Neutrophil (primary cell): Measurements from ENCODE around the gene DOCK9.

Experiments used
- H3K27ac ChIP-seq: fragments of 200-600 bp; sonication (generic); 2 replicates; pipeline ENCODE4 v1.5.1; 2016; ENCODE audit warnings: mild to moderate bottlenecking, moderate library complexity
- H3K27me3 ChIP-seq: fragments of 200-600 bp; sonication (generic); 2 replicates; pipeline ENCODE4 v1.6.0; 2016; ENCODE audit warnings: mild to moderate bottlenecking
- H3K36me3 ChIP-seq: fragments of 200-600 bp; sonication (generic); 2 replicates; pipeline ENCODE4 v1.5.1; 2017
- H3K4me1 ChIP-seq, 2 experiments: fragments of 200-600 bp in 1 of 2; sonication (generic) in 1 of 2; 1 replicate in 1 of 2; 2 replicates in 1 of 2; pipeline versions ENCODE4 v1.5.1 to v1.6.1; 2013 to 2016; ENCODE audit warnings: low read depth in 1 of 2, low read length in 1 of 2, mild to moderate bottlenecking in 1 of 2, moderate library complexity in 1 of 2; ENCODE audit not compliant: control insufficient read depth in 1 of 2, insufficient read depth in 1 of 2
- H3K4me3 ChIP-seq, 2 experiments: fragments of 200-600 bp in 1 of 2; sonication (generic) in 1 of 2; 1 replicate in 1 of 2; 2 replicates in 1 of 2; pipeline ENCODE4 v1.5.1; 2013 to 2016; ENCODE audit warnings: low read depth in 1 of 2, low read length in 1 of 2, mild to moderate bottlenecking in 1 of 2, moderate library complexity in 1 of 2
- H3K9me3 ChIP-seq: fragments of 200-600 bp; sonication (generic); 2 replicates; pipeline ENCODE4 v1.5.1; 2016
- TF ChIP-seq, protein P1 (sequence below): fragments of 200-600 bp; sonication (generic); IDR thresholded peaks from 2 replicates; pipeline ENCODE4 v1.5.1; 2016; ENCODE audit warnings: antibody characterized with exemption

The DOCK9 gene

DNA sequence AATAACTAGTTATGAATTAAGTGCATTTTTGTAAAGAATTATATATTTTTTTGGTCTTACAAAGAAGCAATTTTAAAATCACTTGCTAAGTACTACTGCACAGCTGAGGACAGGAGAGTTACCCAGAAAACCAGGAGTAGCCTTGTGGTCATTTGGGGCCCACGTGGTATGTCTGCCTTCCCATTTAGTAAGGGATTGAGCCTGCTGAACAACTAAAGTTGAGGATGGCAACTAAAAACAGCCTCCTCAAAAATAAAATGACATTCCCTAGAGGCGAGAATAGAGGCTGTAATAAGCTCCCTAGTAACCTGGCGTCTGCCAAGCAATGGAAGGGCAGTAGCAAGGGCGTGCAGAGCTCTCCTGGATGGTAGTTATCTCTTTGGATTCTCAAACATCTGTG is 36.3 kb downstream of the DOCK9 start:
- Histone ChIP-seq H3K27ac (no peak overlapping the region), H3K36me3 (no peaks in the 10 kb centered on the region), H3K4me3 (no peak overlapping the region), H3K27me3 (peaks cover 20% of the 10 kb centered on the region), H3K9me3 (no peaks in the 10 kb centered on the region), H3K4me1 (no peaks in the 10 kb centered on the region)
- TF ChIP-seq, protein P1, sequence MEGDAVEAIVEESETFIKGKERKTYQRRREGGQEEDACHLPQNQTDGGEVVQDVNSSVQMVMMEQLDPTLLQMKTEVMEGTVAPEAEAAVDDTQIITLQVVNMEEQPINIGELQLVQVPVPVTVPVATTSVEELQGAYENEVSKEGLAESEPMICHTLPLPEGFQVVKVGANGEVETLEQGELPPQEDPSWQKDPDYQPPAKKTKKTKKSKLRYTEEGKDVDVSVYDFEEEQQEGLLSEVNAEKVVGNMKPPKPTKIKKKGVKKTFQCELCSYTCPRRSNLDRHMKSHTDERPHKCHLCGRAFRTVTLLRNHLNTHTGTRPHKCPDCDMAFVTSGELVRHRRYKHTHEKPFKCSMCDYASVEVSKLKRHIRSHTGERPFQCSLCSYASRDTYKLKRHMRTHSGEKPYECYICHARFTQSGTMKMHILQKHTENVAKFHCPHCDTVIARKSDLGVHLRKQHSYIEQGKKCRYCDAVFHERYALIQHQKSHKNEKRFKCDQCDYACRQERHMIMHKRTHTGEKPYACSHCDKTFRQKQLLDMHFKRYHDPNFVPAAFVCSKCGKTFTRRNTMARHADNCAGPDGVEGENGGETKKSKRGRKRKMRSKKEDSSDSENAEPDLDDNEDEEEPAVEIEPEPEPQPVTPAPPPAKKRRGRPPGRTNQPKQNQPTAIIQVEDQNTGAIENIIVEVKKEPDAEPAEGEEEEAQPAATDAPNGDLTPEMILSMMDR, result no peak

DNA sequence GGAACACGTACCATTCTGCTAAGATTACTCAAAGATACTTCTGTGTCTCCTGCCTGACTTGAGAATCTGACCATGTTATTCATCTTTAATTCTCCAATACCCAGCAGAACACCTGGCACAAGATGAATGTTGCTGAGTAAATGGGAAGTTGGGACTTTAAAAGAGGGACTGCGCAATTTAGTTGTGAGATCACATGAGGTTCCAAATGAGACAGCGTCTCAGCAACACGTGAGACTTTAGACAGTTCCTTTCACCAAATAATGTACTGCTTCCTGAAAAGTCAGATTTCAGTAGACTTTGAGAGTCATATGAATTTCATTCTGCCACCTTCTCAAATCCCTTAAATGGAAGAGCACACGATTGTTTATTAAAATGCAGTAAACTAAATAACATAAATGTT is 36.7 kb downstream of the DOCK9 start:
- no peak overlapping the region for H3K4me3 ChIP-seq
- H3K4me1 ChIP-seq, result no peaks in the 10 kb centered on the region
- H3K9me3 ChIP-seq, result no peaks in the 10 kb centered on the region
- no peak overlapping the region for H3K27ac ChIP-seq
- TF ChIP-seq, protein P1, result no peak
- H3K27me3 ChIP-seq, result peaks cover 15% of the 10 kb centered on the region
- no peaks in the 10 kb centered on the region for H3K36me3 ChIP-seq

DNA sequence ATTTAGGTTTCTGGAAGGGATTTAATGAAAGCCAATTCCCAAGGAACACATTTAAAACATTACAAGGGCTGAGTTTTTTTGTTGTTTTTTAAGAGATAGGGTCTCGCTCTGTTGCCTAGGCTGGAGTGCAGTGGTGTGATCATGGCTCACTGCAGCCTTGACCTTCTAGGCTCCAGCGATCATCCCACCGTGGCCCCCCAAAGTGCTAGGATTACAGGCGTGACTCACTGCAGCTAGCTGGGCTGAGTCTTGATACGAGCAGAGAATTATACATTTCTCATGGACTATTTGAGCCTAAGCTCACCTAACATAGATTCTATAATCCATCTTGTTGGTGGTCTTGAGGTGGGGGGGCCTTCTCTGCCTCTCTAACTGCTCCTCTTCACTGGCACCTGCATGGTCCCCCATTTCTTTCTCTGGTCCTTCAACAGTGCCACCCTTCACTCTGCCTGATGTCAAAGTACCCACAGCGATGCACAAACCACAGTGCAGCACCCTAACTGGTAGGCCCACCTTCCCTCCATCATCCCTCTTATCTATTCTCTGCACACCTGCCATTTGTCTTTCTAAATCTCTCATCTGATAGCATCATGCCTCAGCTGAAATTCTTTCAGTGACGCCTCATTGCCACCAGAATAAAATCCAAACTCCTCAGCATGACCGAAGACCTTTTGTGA is 37.4 kb downstream of the DOCK9 start:
- TF ChIP-seq, protein P1, result no peak
- Histone ChIP-seq H3K27ac (no peak overlapping the region), H3K4me1 (no peaks in the 10 kb centered on the region), H3K36me3 (no peaks in the 10 kb centered on the region), H3K4me3 (no peak overlapping the region), H3K9me3 (no peaks in the 10 kb centered on the region), H3K27me3 (peaks cover 13% of the 10 kb centered on the region)

DNA sequence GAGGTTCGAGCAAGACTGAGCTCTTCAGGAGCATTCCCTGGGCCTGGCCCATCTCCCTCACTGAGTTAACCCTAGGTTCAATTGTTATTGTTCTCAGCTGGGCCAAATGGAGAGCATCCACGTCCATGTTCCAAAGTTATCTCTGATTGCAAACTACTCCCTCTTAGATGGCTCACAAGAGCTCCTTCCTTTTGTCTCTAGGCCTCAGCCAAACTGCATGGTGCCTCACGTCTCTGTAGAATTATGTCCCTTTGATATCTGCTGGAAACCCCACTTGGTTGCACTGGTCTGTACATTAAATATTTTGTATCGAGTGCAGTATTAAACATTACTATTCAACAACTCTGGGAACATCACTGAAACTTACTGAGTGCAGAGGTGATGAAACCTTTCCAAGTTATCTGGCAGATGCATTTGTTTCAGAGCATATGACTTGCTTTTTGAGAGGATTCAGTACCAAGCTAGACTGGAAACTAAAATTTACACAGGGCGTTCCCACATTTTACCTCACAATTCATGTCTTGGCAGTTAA is 38.1 kb downstream of the DOCK9 start:
- no peaks in the 10 kb centered on the region for H3K4me1 ChIP-seq
- H3K36me3 ChIP-seq, result no peaks in the 10 kb centered on the region
- TF ChIP-seq, protein P1, result no peak

DNA sequence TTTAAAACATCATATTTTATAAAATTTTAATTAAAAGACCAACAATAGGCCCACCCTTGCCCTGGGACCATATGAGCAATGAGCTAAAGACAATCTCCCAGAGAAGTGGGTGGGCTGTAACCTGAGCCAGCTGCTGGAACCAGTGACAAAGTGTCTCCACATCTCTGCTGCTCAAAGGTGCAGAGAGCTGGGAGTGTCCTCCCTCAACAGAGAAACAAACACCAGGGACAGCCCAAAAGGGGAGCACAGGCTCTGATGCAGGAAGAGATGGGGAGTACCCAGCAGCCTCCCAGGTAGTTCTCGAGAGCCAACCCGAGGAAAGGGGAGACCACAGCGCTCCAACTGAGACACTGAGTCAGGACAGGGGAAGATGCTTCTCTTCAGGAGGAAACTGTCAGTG is 39.1 kb downstream of the DOCK9 start:
- H3K4me1 ChIP-seq, result no peaks in the 10 kb centered on the region
- H3K4me3 ChIP-seq, result no peak overlapping the region
- H3K27me3 ChIP-seq, result peaks cover 4% of the 10 kb centered on the region
- H3K9me3 ChIP-seq, result no peaks in the 10 kb centered on the region
- no peaks in the 10 kb centered on the region for H3K36me3 ChIP-seq
- no peak overlapping the region for H3K27ac ChIP-seq
- TF ChIP-seq, protein P1, result no peak

More for the DNA sequence above, 38.1 kb downstream of the DOCK9 start:
- no peaks in the 10 kb centered on the region for H3K9me3 ChIP-seq
- no peak overlapping the region for H3K4me3 ChIP-seq
- peaks cover 7% of the 10 kb centered on the region for H3K27me3 ChIP-seq
- no peak overlapping the region for H3K27ac ChIP-seq
